ENCODE results near the gene FAM228B. TPM values are rescaled to one million over a fixed set of nuclear protein-coding genes. Genes with fewer than 3 reads are reported as not detected.

FAM228B gene
- polyA plus RNA-seq, 1 donor (not counting 4 experiments of a cell fraction or from before 2014, with no cell fraction given): 2.0 TPM

DNA sequence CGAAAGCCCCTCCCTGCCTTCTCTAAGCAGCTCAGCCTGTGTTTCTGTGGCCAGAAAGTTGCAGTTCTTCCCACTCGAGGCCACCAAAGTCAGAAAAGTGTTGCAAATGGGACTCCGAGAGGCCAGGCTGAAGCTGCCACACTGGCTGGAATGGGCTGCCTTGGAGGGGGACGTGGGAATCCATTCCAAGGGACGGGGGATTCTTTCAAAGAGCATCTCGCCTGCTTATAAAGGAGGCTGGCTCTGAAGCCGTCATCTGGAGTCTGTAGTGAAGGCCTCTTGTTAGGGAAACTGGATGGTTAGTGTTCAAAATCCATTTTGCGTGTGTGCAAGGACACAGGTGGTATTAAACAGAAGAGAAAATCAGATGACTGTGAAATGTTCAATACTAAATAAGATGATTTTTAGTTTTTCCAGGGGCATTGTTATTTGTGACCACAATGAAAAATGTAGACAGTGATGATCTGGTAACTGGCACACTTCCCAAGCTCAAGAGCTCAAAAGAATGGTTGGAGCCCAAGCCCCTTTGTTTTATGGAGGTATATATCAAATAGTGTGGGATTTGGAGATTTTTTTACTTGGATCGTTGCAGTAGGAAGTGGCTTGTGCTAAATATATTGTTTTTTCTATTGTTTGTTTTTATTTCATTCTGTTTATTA, 782 bp downstream of the FAM228B start:
- Histone ChIP-seq H3K36me3 (ENCODE audit: control insufficient read depth in 2 of 2, extremely low read depth in 1 of 2, insufficient read depth in 2 of 2, low read length in 2 of 2) (no peaks in the 10 kb centered on the region), H3K9me1 (ENCODE audit: control insufficient read depth, extremely low read depth, insufficient read depth, low read length) (no peaks in the 10 kb centered on the region), H3K9me3 (ENCODE audit: control insufficient read depth, low read depth, low read length) (no peaks in the 10 kb centered on the region), H2AFZ (ENCODE audit: control insufficient read depth, low read length) (peak overlapping the region; percentile 97), H3K4me2 (ENCODE audit: control insufficient read depth, extremely low read depth, insufficient read depth, low read depth, low read length) (peak overlapping the region; percentile 97), H3K27me3 (ENCODE audit: control insufficient read depth, extremely low read depth, insufficient read depth, low read length) (no peaks in the 10 kb centered on the region), H3K4me1 (ENCODE audit: control insufficient read depth, extremely low read depth, insufficient read depth, low read length) (peaks cover 7% of the 10 kb centered on the region), H3K4me3 (ENCODE audit: control insufficient read depth in 2 of 3, extremely low read depth in 1 of 3, insufficient read depth in 2 of 3, low read depth in 1 of 3, low read length in 3 of 3) (peak overlapping the region; percentile 62 to 80 (median 70)), H3K27ac (ENCODE audit: control insufficient read depth, insufficient read depth, low read length) (no peak overlapping the region), H4K20me1 (ENCODE audit: control insufficient read depth, extremely low read depth, insufficient read depth, low read length) (no peaks in the 10 kb centered on the region), H3K9ac (ENCODE audit: control insufficient read depth, extremely low read depth, insufficient read depth, low read length) (peak overlapping the region; percentile 73), H3K79me2 (ENCODE audit: control insufficient read depth, insufficient read depth, low read length) (no peaks in the 10 kb centered on the region)
- no peak for FAIRE-seq
- no peak for TF ChIP-seq EZH2 (IDR thresholded peaks at IDR 0.05; ENCODE audit: low read length)
- TF ChIP-seq CTCF (optimal IDR thresholded peaks at IDR 0.05 in 1 of 3, IDR thresholded peaks at IDR 0.05 in 1 of 3, conservative IDR thresholded peaks at IDR 0.05 in 1 of 3; ENCODE audit: extremely low read depth in 1 of 3, insufficient read depth in 2 of 3, low read length in 3 of 3): no peak
- no peak for DNase-seq (ENCODE audit: low read depth, low spot score)
- dilution Hi-C loops (cut with MboI; ENCODE audit: extremely low pct_ligation_motif_present, low sequenced_read_pairs): no loop called here

GRCh38 chr2:24125956-24126355, 2.7 kb downstream of the FAM228B start:
- Histone ChIP-seq H4K20me1 (ENCODE audit: control insufficient read depth, extremely low read depth, insufficient read depth, low read length) (no peaks in the 10 kb centered on the region), H3K36me3 (ENCODE audit: control insufficient read depth in 2 of 2, extremely low read depth in 1 of 2, insufficient read depth in 2 of 2, low read length in 2 of 2) (no peaks in the 10 kb centered on the region), H3K9me3 (ENCODE audit: control insufficient read depth, low read depth, low read length) (no peaks in the 10 kb centered on the region), H3K4me1 (ENCODE audit: control insufficient read depth, extremely low read depth, insufficient read depth, low read length) (peaks cover 7% of the 10 kb centered on the region), H3K79me2 (ENCODE audit: control insufficient read depth, insufficient read depth, low read length) (no peaks in the 10 kb centered on the region), H3K4me3 (ENCODE audit: control insufficient read depth in 2 of 3, extremely low read depth in 1 of 3, insufficient read depth in 2 of 3, low read depth in 1 of 3, low read length in 3 of 3) (no peak overlapping the region), H2AFZ (ENCODE audit: control insufficient read depth, low read length) (no peak overlapping the region), H3K27me3 (ENCODE audit: control insufficient read depth, extremely low read depth, insufficient read depth, low read length) (no peaks in the 10 kb centered on the region), H3K4me2 (ENCODE audit: control insufficient read depth, extremely low read depth, insufficient read depth, low read depth, low read length) (no peak overlapping the region), H3K9me1 (ENCODE audit: control insufficient read depth, extremely low read depth, insufficient read depth, low read length) (no peaks in the 10 kb centered on the region), H3K9ac (ENCODE audit: control insufficient read depth, extremely low read depth, insufficient read depth, low read length) (no peak overlapping the region), H3K27ac (ENCODE audit: control insufficient read depth, insufficient read depth, low read length) (no peak overlapping the region)
- DNase-seq (ENCODE audit: low read depth, low spot score): no peak
- FAIRE-seq: no peak
- dilution Hi-C loops (cut with MboI; ENCODE audit: extremely low pct_ligation_motif_present, low sequenced_read_pairs): no loop called here
- TF ChIP-seq EZH2 (IDR thresholded peaks at IDR 0.05; ENCODE audit: low read length): no peak
- no peak for TF ChIP-seq CTCF (optimal IDR thresholded peaks at IDR 0.05 in 1 of 3, IDR thresholded peaks at IDR 0.05 in 1 of 3, conservative IDR thresholded peaks at IDR 0.05 in 1 of 3; ENCODE audit: extremely low read depth in 1 of 3, insufficient read depth in 2 of 3, low read length in 3 of 3)

Data from keratinocyte (primary cell).